ENCODE results near the gene NFIC.
A peak's percentile ranks its signal among the peaks of the same experiment; 100 is the strongest.

NFIC gene

DNA sequence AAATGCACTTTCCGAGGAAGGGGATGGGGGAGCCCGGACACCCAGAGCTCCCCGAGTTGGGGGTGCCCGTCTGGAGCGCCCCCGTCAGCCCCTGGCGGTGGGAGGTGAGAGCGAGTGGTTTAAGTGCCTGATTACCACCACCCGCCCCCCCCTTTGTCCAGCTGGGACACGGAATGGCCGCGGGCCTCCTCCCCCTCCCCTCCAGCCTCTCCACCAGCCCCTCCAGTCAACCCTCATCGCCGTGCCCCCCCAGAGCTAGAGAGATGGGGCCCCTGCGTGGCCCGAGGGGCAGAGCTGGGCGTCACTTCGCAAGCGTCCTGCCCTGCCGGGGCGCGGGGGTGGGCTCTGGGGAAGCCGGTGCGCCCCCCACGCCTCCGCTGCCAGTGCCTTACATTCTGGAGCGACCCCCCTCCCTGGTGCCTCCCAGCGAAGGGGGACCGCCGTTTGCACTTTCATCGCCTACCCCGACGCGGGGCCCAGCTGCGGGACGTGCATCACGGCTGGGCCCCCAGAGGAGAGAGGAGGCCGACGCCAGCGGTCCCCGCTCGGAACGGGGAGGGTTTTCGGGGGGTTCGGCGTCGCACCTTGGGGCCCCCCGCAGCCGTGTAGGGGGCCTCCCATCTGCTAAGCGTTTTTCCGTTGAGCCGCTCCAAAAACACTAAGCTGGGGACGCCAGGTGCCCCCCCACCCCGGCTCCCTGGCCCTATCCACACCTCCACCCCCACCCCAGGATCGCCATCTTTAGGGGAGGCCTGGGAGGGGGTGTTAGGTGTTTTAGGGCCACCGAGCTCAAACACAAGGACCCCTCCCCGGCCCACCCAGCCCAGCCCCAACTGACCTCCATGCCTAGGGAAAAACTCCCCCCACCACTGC, 97.6 kb downstream of the NFIC start:
- no peaks in the 10 kb centered on the region for H3K9me3 ChIP-seq
- no peak for TF ChIP-seq CTCF (IDR thresholded peaks at IDR 0.05)
- intact Hi-C loops (cut with DNase I; ENCODE audit: low total_unique reads), result loop anchor here (10.0 kb wide), 1 partner anchor 141 kb away; the partner anchor contains the start of gene TBXA2R
- no peak overlapping the region for H3K4me3 ChIP-seq
- peaks cover 5 to 91% (median 79%) of the 10 kb centered on the region in 4 donors for H3K4me1 ChIP-seq
- no peak for DNase-seq
- H3K27ac ChIP-seq, result peak overlapping the region; percentile 94 to 98
- peaks cover 19 to 38% (median 20%) of the 10 kb centered on the region in 3 donors for H3K36me3 ChIP-seq
- no peaks in the 10 kb centered on the region for H3K27me3 ChIP-seq

GRCh38 chr19:3464587-3465235, 98.3 kb downstream of the NFIC start:
- Histone ChIP-seq H3K36me3 (peaks cover 19 to 38% (median 20%) of the 10 kb centered on the region in 3 donors), H3K27ac (peak overlapping the region; percentile 94 to 98), H3K4me3 (no peak overlapping the region), H3K27me3 (no peaks in the 10 kb centered on the region), H3K9me3 (no peaks in the 10 kb centered on the region), H3K4me1 (peaks cover 5 to 91% (median 77%) of the 10 kb centered on the region in 4 donors)
- intact Hi-C loops (cut with DNase I; ENCODE audit: low total_unique reads), result loop anchor here (5.0 to 10.0 kb wide), 2 partner anchors 32 to 140 kb away; partner anchors contain the start of gene TBXA2R
- no peak for DNase-seq
- TF ChIP-seq CTCF (IDR thresholded peaks at IDR 0.05), result no peak

DNA sequence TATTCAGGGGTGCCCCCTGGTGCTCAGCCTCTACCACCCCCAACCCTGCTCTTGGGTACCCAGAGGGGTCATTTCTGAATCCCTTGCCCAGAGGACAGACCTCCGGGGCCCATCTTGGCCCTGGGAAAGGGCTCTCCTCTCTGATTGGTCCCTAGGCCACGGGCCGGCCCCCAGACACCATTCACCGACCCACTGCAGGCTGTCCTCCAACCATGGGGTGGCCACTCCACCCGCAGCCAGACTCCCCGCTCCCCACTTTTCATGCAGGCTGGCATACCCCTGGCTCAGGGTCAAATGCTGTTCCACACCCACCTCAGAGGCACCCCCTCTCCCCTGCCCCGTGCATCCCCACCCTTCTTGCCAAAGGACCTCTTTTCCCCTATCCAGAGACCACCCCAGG, 99.2 kb downstream of the NFIC start:
- no peak for TF ChIP-seq CTCF (IDR thresholded peaks at IDR 0.05)
- Histone ChIP-seq H3K9me3 (no peaks in the 10 kb centered on the region), H3K36me3 (peaks cover 19 to 33% (median 20%) of the 10 kb centered on the region in 3 donors), H3K27me3 (no peaks in the 10 kb centered on the region), H3K4me1 (peaks cover 5 to 86% (median 70%) of the 10 kb centered on the region in 4 donors), H3K27ac (peak overlapping the region; percentile 94 to 98), H3K4me3 (no peak overlapping the region)
- intact Hi-C loops (cut with DNase I; ENCODE audit: low total_unique reads), result loop anchor here (5.0 to 10.0 kb wide), 2 partner anchors 33 to 139 kb away; partner anchors contain the start of gene TBXA2R
- no peak for DNase-seq

- H3K4me3 ChIP-seq, result no peak overlapping the region
- peak overlapping the region; percentile 94 to 98 for H3K27ac ChIP-seq
- no peak for TF ChIP-seq CTCF (IDR thresholded peaks at IDR 0.05)
- peaks cover 5 to 83% (median 68%) of the 10 kb centered on the region in 4 donors for H3K4me1 ChIP-seq
- no peaks in the 10 kb centered on the region for H3K9me3 ChIP-seq
- peak; percentile 77 to 97 for DNase-seq
- intact Hi-C loops (cut with DNase I; ENCODE audit: low total_unique reads), result loop anchor here (5.0 to 10.0 kb wide), 2 partner anchors 34 to 138 kb away; partner anchors contain the start of gene TBXA2R
- peaks cover 19 to 25% (median 20%) of the 10 kb centered on the region in 3 donors for H3K36me3 ChIP-seq
- no peaks in the 10 kb centered on the region for H3K27me3 ChIP-seq
Observed at GRCh38 chr19:3466635-3467034, 100.3 kb downstream of the NFIC start.

DNA sequence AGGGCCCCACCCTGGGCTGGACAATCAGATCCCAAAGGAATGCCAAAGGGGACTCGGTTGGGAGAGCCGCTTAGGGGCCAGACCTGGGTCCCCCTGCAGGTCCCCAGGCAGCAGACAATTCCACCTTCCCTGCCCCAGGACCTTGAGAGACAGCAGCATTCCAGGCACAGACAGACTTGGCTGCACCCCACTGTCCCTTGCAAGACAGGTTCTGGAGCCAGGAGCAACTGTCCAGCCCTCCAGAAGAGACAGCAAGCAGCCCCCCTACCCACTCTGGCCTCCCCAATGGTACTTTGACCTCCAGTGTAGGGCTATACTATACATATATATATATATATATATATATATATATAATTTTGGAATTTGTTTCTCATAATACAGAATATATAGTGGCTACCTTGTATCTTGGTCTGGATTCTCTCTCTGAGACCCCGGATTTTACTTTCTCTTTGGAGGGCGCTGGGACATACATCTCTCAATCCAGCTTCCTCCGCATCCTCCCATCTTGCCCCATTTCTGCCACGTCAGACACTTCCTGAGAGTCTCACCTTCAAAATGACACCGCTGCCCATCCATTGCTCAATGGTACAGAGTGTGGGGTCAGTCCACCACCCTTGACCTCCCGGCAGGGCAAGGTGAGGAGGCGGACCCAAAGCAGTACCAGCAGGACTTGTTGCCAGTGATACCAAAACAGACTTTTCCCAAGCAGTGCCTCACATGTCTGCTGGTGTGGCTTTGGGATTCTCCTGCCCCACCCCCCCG, 101.2 kb downstream of the NFIC start:
- no peak for TF ChIP-seq CTCF (IDR thresholded peaks at IDR 0.05)
- no peak overlapping the region for H3K4me3 ChIP-seq
- no peak for DNase-seq
- H3K4me1 ChIP-seq, result peaks cover 10 to 91% (median 76%) of the 10 kb centered on the region in 4 donors
- intact Hi-C loops (cut with DNase I; ENCODE audit: low total_unique reads), result loop anchor here (5.0 to 10.0 kb wide), 2 partner anchors 35 to 137 kb away; partner anchors contain the start of gene TBXA2R
- no peaks in the 10 kb centered on the region for H3K27me3 ChIP-seq
- H3K9me3 ChIP-seq, result no peaks in the 10 kb centered on the region
- peaks cover 15 to 22% (median 19%) of the 10 kb centered on the region in 3 donors for H3K36me3 ChIP-seq
- H3K27ac ChIP-seq, result peak overlapping the region; percentile 94 to 98
